GM19455 (cell line): ENCODE results near the gene LSM14B.

Experiments used
- ATAC-seq: cut with Tn5 transposase; IDR thresholded peaks from one replicate; pipeline ENCODE4 v1.9.1; 2021; ENCODE audit not compliant: unreplicated experiment

The LSM14B gene

GRCh38 chr20:62182469-62183425 lies 60.5 kb downstream of the LSM14B start, which contains the start of gene MTG2:
Gene MTG2 (plus strand): TSS chr20:62183028. CDS start chr20:62193421, 10,393 bp downstream.
- peak; percentile 93 for ATAC-seq

- ATAC-seq = no peak
These were observed 61.3 kb downstream of the LSM14B start for GRCh38 chr20:62183426-62184142.
